Neural crest cell (in vitro differentiated cells): ENCODE data around the gene FSTL4. TPM values are rescaled to one million over a fixed set of nuclear protein-coding genes. Genes with fewer than 3 reads are reported as not detected.

Experiments
- DNase-seq: peaks from one replicate; pipeline ENCODE4 v3.0.0; 2021; ENCODE audit warnings: low read depth, mixed read lengths, low spot score
- H3K27ac Mint-ChIP-seq: one replicate; pipeline ENCODE4 v1.8.0; 2021; ENCODE audit warnings: mild to moderate bottlenecking, mixed read lengths; ENCODE audit not compliant: unreplicated experiment
- H3K27me3 Mint-ChIP-seq: 2 replicates; pipeline ENCODE4 v1.8.0; 2021; ENCODE audit warnings: low read depth, mild to moderate bottlenecking, mixed read lengths
- H3K36me3 Mint-ChIP-seq: 2 replicates; pipeline ENCODE4 v1.8.0; 2021; ENCODE audit warnings: low read depth, mild to moderate bottlenecking, mixed read lengths
- H3K4me1 Mint-ChIP-seq: 2 replicates; pipeline ENCODE4 v1.8.0; 2021; ENCODE audit warnings: mixed read lengths
- H3K4me3 Mint-ChIP-seq: one replicate; pipeline ENCODE4 v1.8.0; 2021; ENCODE audit warnings: mild to moderate bottlenecking, mixed read lengths
- H3K9me3 Mint-ChIP-seq: 2 replicates; pipeline ENCODE4 v1.8.0; 2021; ENCODE audit warnings: mixed read lengths
- CTCF ChIP-seq: fragments of 200-600 bp; sonication (generic); conservative IDR thresholded peaks from 2 replicates; pipeline ENCODE4 v1.5.0; 2021; ENCODE audit warnings: antibody characterized with exemption, mild to moderate bottlenecking
- total RNA-seq: library from RNA; stranded (reverse); gene quantifications from 2 replicates; pipeline ENCODE4 v1.2.1, GENCODE V29; 2021

FSTL4 gene
- total RNA-seq, 1 donor from 2014 or later: 2.0 TPM

DNA sequence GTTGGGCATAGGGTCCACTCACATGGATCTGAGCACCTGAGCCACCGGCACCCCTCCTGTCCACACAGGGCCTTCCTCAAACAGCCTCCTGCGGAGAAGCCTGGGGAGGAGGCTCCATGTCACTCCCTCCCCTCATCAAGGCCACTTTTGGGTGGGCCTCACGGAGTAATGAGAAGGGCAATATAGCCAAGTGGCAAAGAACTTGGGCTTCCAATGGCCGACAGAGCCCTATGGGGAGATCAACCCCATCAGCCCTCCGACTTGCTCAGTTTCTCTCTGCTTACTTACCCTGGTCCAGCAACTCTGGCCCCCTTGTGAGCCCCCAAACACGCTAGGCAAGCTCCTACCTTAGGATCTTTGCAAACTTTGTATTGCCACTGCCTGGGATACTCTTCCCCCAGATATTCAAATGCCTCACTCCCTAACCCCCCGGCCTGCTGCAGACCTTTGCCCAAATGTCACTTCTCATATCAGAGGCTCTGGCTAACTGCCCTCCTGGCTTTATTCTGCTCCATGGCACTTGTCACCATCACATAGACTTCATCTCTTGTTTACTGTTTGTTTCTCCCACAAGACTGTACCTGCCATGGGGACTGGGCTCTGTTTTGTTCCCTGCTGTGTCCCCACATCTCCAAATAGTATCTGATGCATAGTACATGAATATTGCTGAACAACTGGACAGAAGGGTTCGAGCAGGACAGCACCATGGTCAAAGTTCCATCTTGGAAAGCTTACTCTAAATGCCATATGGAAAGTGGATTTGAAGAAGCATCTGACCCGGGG is 220.8 kb downstream of the FSTL4 start:
- Mint-ChIP-seq H3K27ac (no peak overlapping the region), H3K9me3 (peaks cover 4% of the 10 kb centered on the region), H3K4me1 (peaks cover 4% of the 10 kb centered on the region), H3K27me3 (no peaks in the 10 kb centered on the region), H3K4me3 (no peak overlapping the region), H3K36me3 (peaks cover 3% of the 10 kb centered on the region)
- no peak for TF ChIP-seq CTCF
- no peak for DNase-seq

- Mint-ChIP-seq H3K27ac (no peak overlapping the region), H3K9me3 (peaks cover 3% of the 10 kb centered on the region), H3K4me3 (no peak overlapping the region), H3K27me3 (no peaks in the 10 kb centered on the region), H3K4me1 (no peaks in the 10 kb centered on the region), H3K36me3 (peaks cover 2% of the 10 kb centered on the region)
- no peak for DNase-seq
- TF ChIP-seq CTCF: no peak
Observed at GRCh38 chr5:133390416-133391353, 221.7 kb downstream of the FSTL4 start.

GRCh38 chr5:133389066-133389590 is 223.2 kb downstream of the FSTL4 start:
- Mint-ChIP-seq H3K27me3 (no peaks in the 10 kb centered on the region), H3K9me3 (no peaks in the 10 kb centered on the region), H3K4me1 (peaks cover 6% of the 10 kb centered on the region), H3K27ac (no peak overlapping the region), H3K36me3 (no peaks in the 10 kb centered on the region), H3K4me3 (no peak overlapping the region)
- no peak for TF ChIP-seq CTCF
- DNase-seq: no peak

- no peak for TF ChIP-seq CTCF
- DNase-seq: no peak
- H3K27me3 Mint-ChIP-seq: no peaks in the 10 kb centered on the region
- H3K27ac Mint-ChIP-seq: no peak overlapping the region
- no peaks in the 10 kb centered on the region for H3K9me3 Mint-ChIP-seq
- H3K4me3 Mint-ChIP-seq: no peak overlapping the region
- peaks cover 15% of the 10 kb centered on the region for H3K4me1 Mint-ChIP-seq
- H3K36me3 Mint-ChIP-seq: no peaks in the 10 kb centered on the region
Observed at GRCh38 chr5:133387621-133388020, 224.7 kb downstream of the FSTL4 start.

GRCh38 chr5:133387091-133387490 is 225.2 kb downstream of the FSTL4 start:
- Mint-ChIP-seq H3K4me3 (no peak overlapping the region), H3K9me3 (no peaks in the 10 kb centered on the region), H3K36me3 (no peaks in the 10 kb centered on the region), H3K4me1 (peaks cover 15% of the 10 kb centered on the region), H3K27ac (no peak overlapping the region), H3K27me3 (no peaks in the 10 kb centered on the region)
- DNase-seq: no peak
- no peak for TF ChIP-seq CTCF
